Activated CD4-positive, alpha-beta T cell treated with anti-CD3 and anti-CD28 coated beads, Interleukin-2, Interleukin-4, amounts not matched to agents 100 ng/mL and 50 ng/mL, durations not matched to agents 16 hours and 8 hours (primary cell): ENCODE data around the gene SERPINE1.
"Not testable (repeated sequence)": the region's sequence is repeated elsewhere in the genome, so short reads cannot be mapped to it uniquely, and the experiment has no call there.

Experiments
- DNase-seq: peaks from one replicate; pipeline ENCODE4 v3.0.0-alpha.2; 2020; ENCODE audit warnings: low spot score

SERPINE1 gene

DNA sequence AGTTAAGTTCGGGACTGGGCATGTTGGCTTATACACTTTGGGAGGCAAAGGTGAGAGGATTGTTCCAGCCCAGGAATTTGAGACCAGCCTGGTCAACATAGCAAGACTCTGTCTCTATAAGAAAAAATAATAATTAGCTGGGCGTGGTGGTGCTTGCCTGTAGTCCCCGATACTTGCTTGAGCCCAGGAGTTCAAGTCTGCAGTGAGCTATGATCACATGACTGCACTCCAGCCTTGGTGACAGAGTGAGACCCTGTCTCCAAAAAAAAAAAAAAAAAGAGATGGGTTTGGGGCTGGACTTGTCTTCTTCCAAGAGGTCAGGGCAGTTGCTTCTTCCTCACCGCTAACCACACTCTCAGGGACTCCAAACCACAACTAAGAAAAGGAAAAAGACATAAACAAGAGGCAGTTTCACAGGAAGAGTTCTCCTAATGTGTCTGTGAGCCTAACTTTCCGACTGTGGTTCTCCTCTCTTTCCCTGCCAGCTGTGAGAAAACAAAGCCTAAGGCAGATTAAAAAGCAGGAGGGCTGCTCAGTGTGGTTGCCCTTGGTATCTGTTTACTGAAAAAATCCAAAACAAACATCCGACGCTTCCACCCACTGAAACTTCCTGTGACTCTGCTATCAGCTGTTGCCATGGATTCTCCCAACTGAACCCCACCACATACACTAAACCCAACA lies 2.4 kb upstream of the SERPINE1 start:
- no peak for DNase-seq

GRCh38 chr7:101125989-101126650 lies 784 bp upstream of the SERPINE1 start:
- no peak for DNase-seq

DNA sequence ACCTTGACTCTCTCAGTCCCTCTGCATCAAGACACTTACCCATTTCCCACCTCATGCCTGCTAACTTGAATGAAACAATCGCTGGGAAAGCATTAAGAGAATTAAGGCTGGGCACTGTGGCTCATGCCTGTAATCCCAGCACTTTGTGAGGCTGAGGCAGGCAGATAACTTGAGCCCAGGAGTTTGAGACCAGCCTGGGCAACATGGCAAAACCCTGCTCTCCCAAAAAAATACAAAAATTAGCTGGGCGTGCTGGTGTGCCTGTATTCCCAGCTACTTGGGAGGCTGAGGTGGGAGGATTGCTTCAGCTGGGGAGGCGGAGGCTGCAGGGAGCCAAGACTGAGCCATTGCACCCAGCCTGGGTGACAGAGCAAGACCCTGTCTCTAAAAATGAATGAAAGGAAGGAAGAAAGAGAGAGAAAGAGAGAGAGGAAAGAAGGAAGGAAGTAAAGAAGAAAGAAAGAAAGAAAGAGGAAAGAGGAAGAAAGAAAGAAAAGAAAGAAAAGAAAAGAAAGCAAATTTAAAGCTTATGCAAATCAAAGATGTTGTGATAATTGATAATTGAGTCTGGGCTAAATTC lies 646 bp downstream of the SERPINE1 start:
- no peak for DNase-seq

DNA sequence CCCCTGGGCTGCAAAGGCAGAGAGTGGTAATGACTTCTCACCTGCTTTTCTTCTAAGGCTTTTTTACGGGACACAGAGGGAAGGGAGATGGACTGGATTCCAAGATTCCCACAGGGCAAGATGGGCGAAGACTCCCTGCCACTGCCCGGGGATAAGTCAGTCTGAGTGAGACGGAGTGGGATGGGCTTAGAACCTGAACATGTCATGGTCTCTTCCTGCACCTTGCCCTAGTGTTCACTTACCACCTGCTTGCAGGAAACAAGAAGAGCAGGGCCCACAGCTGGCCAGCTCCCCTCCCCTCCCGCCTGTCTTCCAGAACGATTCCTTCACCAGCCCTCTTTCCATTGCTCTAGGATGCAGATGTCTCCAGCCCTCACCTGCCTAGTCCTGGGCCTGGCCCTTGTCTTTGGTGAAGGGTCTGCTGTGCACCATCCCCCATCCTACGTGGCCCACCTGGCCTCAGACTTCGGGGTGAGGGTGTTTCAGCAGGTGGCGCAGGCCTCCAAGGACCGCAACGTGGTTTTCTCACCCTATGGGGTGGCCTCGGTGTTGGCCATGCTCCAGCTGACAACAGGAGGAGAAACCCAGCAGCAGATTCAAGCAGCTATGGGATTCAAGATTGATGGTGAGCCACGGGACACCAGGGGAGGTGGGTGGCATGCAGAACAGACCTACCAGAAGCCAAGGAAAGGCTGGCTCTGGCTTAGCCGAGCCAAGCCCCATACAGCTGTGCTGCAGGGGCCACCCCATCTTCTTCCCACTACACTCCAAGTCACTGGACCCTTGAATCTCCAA lies 1.3 kb downstream of the SERPINE1 start:
- DNase-seq: no peak

GRCh38 chr7:101129603-101130117 lies 2.8 kb downstream of the SERPINE1 start:
- no peak for DNase-seq

- DNase-seq: not testable (repeated sequence)
Observed at GRCh38 chr7:101132626-101133600, 6.0 kb downstream of the SERPINE1 start.

DNA sequence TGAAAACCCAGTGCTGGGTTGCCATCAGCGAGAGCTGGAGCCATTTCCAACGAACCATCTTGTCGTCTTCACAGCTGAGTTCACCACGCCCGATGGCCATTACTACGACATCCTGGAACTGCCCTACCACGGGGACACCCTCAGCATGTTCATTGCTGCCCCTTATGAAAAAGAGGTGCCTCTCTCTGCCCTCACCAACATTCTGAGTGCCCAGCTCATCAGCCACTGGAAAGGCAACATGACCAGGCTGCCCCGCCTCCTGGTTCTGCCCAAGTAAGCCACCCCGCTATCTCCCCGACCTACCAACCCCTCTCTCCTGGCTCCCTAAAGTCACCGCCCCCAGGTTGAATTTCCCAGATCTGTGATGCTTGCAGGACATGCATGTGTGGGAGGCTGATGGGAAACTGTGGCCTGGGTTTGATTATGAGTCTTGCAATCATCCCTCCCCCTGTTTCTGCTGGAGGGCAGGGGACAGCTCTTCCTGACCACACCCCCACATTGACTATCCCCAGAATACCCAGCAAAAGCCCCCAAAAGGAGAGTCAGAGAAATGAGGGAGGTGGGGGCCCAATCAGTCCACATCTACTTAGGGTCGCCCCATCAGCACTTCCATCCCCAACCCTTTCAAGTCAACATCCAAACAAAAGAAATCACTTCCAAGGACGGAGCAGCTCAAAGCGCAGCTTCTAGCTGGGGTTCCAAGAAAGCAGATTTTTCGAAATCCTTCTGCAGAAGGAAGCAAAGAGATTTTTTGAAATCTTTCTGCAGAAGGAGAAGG lies 6.9 kb downstream of the SERPINE1 start:
- DNase-seq: no peak

DNA sequence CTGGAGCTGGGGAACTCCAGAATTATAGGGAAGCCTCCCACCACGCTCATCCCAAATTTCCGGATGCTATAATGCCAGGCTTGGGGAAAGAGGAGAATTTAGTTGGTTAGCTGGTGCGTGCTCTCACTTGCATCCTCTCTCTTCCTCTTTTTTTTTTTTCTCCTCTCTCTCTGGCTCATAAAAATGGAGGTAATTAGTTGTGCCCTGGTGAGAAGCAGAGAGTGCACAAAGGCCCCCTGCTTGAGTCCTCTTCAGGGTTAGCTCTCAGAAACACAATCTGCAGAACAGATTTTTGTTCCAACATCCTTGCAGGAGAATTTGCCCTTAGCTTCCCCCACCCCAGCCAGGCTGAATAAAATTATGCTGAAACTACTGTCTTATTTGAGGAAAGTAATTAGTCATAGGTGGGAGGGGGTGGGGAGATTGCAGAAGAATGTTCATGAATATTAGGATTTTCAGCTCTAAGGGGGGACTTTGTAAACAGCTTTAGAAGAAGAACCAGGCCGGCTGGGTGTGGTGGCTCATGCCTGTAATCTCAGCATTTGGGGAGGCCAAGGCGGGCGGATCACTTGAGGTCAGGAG lies 7.6 kb downstream of the SERPINE1 start:
- no peak for DNase-seq

- DNase-seq: no peak
Observed at GRCh38 chr7:101137651-101138212, 10.8 kb downstream of the SERPINE1 start.

GRCh38 chr7:101138213-101138870 lies 11.4 kb downstream of the SERPINE1 start:
- peak; percentile 91 for DNase-seq

GRCh38 chr7:101140339-101140699 lies 13.4 kb downstream of the SERPINE1 start:
- DNase-seq: no peak

GRCh38 chr7:101140746-101141382 lies 14.0 kb downstream of the SERPINE1 start:
- no peak for DNase-seq

GRCh38 chr7:101151908-101152651 lies 25.2 kb downstream of the SERPINE1 start:
- DNase-seq: no peak

GRCh38 chr7:101153969-101154692 lies 27.2 kb downstream of the SERPINE1 start, which contains the start of gene AP1S1:
AP1S1 (plus strand) TSS chr7:101154476; CDS start chr7:101154515, 39 bp downstream.
- DNase-seq: peak; percentile 95

DNA sequence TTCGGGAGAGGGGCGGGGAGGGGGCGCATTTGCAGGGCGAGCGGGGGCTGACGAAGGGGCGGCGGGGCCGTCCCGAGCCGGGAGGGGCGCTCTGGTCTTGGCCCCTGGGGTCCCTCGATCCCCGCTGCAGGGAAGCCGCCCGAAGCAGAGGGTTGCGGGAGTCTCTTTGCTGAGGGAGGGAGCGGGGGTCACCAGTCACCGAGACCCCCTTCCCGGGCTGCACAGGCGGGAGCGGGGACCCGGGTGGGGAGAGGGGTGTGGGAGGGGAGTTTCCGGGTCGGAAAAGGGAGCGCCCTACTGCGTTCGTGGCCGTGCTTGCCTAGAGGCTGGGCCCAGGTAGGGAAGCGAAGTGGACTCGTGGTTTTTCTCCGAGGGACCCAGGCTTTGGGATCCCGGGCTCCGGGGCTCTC lies 27.8 kb downstream of the SERPINE1 start:
- no peak for DNase-seq

DNA sequence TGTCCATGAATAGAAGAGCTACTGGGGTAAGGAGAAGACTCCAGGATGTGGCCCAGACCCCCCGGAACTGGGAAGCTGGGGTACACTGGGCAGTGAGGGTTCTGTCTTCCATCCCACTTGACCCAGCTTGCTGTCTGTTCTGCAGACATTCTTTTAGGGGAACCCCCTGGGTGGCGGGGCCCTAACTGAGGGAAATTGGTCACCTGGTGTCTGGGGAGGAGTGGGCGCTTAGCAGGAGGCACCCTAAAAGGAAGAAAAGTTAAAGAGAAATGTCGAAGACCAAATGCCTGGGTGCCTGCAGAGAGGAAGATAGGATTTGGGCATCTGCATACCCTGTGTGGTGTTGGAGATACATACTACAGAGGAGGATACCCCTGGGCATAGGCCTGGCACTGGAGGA lies 28.4 kb downstream of the SERPINE1 start:
- DNase-seq: no peak

- no peak for DNase-seq
Observed at GRCh38 chr7:101156277-101156676, 29.4 kb downstream of the SERPINE1 start.
